Neural progenitor cell (in vitro differentiated cells): ENCODE measurements around the gene BBS9. TPM values are rescaled to one million over a fixed set of nuclear protein-coding genes. Genes with fewer than 3 reads are reported as not detected.

Experiments used
- DNase-seq: peaks from one replicate; pipeline ENCODE4 v3.0.0-alpha.2; 2016; ENCODE audit warnings: low spot score
- H2AFZ ChIP-seq: fragments of 200-600 bp; sonication (generic); replicated peaks from 2 replicates; pipeline ENCODE4 v1.6.1; 2016; ENCODE audit warnings: antibody characterized with exemption
- H3F3A ChIP-seq: fragments of 200-600 bp; sonication (generic); 2 replicates; pipeline ENCODE4 v1.6.1; 2016; ENCODE audit warnings: antibody characterized with exemption, low read depth
- H3K27ac ChIP-seq: fragments of 200-600 bp; sonication (generic); 2 replicates; pipeline ENCODE4 v1.5.1; 2016; ENCODE audit warnings: mild to moderate bottlenecking
- H3K27me3 ChIP-seq: fragments of 200-600 bp; sonication (generic); 2 replicates; pipeline ENCODE4 v1.6.1; 2016; ENCODE audit warnings: mild to moderate bottlenecking, moderate library complexity
- H3K36me3 ChIP-seq: fragments of 200-600 bp; sonication (generic); 2 replicates; pipeline ENCODE4 v1.5.1; 2016
- H3K4me1 ChIP-seq: fragments of 200-600 bp; sonication (generic); 2 replicates; pipeline ENCODE4 v1.6.1; 2016; ENCODE audit warnings: mixed run types
- H3K4me2 ChIP-seq: fragments of 200-600 bp; sonication (generic); 2 replicates; pipeline ENCODE4 v1.6.1; 2016
- H3K4me3 ChIP-seq: fragments of 200-600 bp; sonication (generic); 2 replicates; pipeline ENCODE4 v1.5.1; 2016
- H3K79me2 ChIP-seq: fragments of 200-600 bp; sonication (generic); 2 replicates; pipeline ENCODE4 v1.6.1; 2016; ENCODE audit warnings: low read depth
- H3K9ac ChIP-seq: fragments of 200-600 bp; sonication (generic); 2 replicates; pipeline ENCODE4 v1.6.1; 2016
- H3K9me3 ChIP-seq: fragments of 200-600 bp; sonication (generic); 2 replicates; pipeline ENCODE4 v1.5.1; 2016; ENCODE audit warnings: low read depth
- H4K20me1 ChIP-seq: fragments of 200-600 bp; sonication (generic); 2 replicates; pipeline ENCODE4 v1.6.1; 2016; ENCODE audit warnings: low read depth
- H3K27ac Mint-ChIP-seq: 3 replicates; pipeline ENCODE4 v1.8.0; 2021; ENCODE audit warnings: mixed read lengths
- H3K27me3 Mint-ChIP-seq: 2 replicates; pipeline ENCODE4 v1.8.0; 2022; ENCODE audit warnings: low read depth, mild to moderate bottlenecking, inconsistent platforms, moderate library complexity, mixed read lengths; ENCODE audit not compliant: insufficient read depth
- H3K36me3 Mint-ChIP-seq: 3 replicates; pipeline ENCODE4 v1.8.0; 2021; ENCODE audit warnings: mixed read lengths
- H3K4me1 Mint-ChIP-seq: 3 replicates; pipeline ENCODE4 v1.8.0; 2021; ENCODE audit warnings: mixed read lengths
- H3K4me3 Mint-ChIP-seq: 3 replicates; pipeline ENCODE4 v1.8.0; 2021; ENCODE audit warnings: mild to moderate bottlenecking, moderate library complexity, mixed read lengths
- H3K9me3 Mint-ChIP-seq: 3 replicates; pipeline ENCODE4 v1.8.0; 2020; ENCODE audit warnings: mixed read lengths
- EZH2 ChIP-seq: fragments of 200-600 bp; sonication (generic); IDR thresholded peaks from 2 replicates; pipeline ENCODE4 v1.6.1; 2017; ENCODE audit warnings: antibody characterized with exemption, mild to moderate bottlenecking, moderate library complexity
- EZH2phosphoT487 ChIP-seq: fragments of 200-600 bp; sonication (generic); IDR thresholded peaks from 2 replicates; pipeline ENCODE4 v1.6.1; 2017; ENCODE audit warnings: antibody characterized with exemption
- total RNA-seq: library from RNA; depleted of rRNA; stranded (reverse); fragments of >200 nt; gene quantifications from 2 replicates; pipeline ENCODE4 v1.2.3, GENCODE V29; 2015; ENCODE audit warnings: low replicate concordance
- TF ChIP-seq, protein P1 (sequence below): fragments of 200-600 bp; sonication (generic); IDR thresholded peaks from 2 replicates; pipeline ENCODE4 v1.5.1; 2017; ENCODE audit warnings: antibody characterized with exemption, mild to moderate bottlenecking

BBS9 gene
- total RNA-seq, 1 donor from 2014 or later: 40.3 TPM

DNA sequence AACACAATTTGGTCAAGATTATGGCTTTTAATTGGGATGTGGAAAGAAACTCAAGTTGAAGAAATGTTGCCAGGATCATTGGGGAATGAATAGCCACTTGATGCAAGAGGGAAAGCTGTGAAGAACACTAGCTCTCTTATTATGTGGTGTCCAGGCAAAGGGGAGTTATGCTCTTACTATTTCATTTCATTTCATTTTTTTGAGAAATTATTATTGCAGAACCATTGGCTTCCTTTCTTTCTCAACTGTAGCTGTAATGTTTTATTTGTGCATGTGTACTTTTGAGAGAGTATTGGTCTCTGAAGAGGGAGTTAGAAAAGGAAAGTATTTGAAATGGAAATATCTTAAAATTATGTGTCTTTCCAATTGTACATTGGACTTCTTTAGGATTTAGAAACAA, 463.4 kb downstream of the BBS9 start:
- no peaks in the 10 kb centered on the region for H3K79me2 ChIP-seq
- no peak for DNase-seq
- H4K20me1 ChIP-seq: no peaks in the 10 kb centered on the region
- no peaks in the 10 kb centered on the region for H3K4me1 ChIP-seq
- Mint-ChIP-seq H3K27ac (no peak overlapping the region), H3K4me3 (no peak overlapping the region), H3K9me3 (no peaks in the 10 kb centered on the region), H3K4me1 (no peaks in the 10 kb centered on the region), H3K36me3 (no peaks in the 10 kb centered on the region), H3K27me3 (peaks cover 2% of the 10 kb centered on the region)
- H3K9me3 ChIP-seq: no peaks in the 10 kb centered on the region
- H3K27me3 ChIP-seq: no peaks in the 10 kb centered on the region
- no peak overlapping the region for H3K4me2 ChIP-seq
- no peak overlapping the region for H3K27ac ChIP-seq
- TF ChIP-seq EZH2phosphoT487 (no peak), EZH2 (no peak)
- TF ChIP-seq, protein P1, sequence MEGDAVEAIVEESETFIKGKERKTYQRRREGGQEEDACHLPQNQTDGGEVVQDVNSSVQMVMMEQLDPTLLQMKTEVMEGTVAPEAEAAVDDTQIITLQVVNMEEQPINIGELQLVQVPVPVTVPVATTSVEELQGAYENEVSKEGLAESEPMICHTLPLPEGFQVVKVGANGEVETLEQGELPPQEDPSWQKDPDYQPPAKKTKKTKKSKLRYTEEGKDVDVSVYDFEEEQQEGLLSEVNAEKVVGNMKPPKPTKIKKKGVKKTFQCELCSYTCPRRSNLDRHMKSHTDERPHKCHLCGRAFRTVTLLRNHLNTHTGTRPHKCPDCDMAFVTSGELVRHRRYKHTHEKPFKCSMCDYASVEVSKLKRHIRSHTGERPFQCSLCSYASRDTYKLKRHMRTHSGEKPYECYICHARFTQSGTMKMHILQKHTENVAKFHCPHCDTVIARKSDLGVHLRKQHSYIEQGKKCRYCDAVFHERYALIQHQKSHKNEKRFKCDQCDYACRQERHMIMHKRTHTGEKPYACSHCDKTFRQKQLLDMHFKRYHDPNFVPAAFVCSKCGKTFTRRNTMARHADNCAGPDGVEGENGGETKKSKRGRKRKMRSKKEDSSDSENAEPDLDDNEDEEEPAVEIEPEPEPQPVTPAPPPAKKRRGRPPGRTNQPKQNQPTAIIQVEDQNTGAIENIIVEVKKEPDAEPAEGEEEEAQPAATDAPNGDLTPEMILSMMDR: no peak
- no peak overlapping the region for H3K9ac ChIP-seq
- H3K36me3 ChIP-seq: no peaks in the 10 kb centered on the region
- no peak overlapping the region for H2AFZ ChIP-seq
- no peaks in the 10 kb centered on the region for H3F3A ChIP-seq
- no peak overlapping the region for H3K4me3 ChIP-seq

DNA sequence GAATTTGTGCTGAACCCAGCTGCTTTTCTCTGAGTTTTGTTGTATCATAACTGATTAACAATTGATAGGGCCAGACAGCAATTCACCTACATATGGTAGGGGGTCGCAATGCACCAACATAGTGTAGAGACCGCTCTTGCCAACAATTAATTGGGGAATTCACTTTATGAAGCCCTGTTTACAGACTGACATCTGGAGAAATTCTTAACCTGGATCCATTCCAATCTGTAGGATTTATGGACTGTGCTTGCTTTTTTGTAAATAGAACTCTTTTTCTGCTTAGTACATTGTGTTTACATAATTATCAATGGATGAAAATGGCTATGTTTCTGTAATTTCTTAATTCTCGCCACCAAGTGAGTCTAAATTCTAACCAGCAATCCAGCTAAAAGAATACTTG, 464.2 kb downstream of the BBS9 start:
- Histone ChIP-seq H2AFZ (no peak overlapping the region), H3K79me2 (no peaks in the 10 kb centered on the region), H3K4me3 (no peak overlapping the region), H3K9me3 (no peaks in the 10 kb centered on the region), H3K27me3 (no peaks in the 10 kb centered on the region), H3F3A (no peaks in the 10 kb centered on the region), H3K36me3 (no peaks in the 10 kb centered on the region), H3K4me1 (no peaks in the 10 kb centered on the region), H3K4me2 (no peak overlapping the region), H3K9ac (no peak overlapping the region), H3K27ac (no peak overlapping the region), H4K20me1 (no peaks in the 10 kb centered on the region)
- no peaks in the 10 kb centered on the region for H3K36me3 Mint-ChIP-seq
- no peaks in the 10 kb centered on the region for H3K4me1 Mint-ChIP-seq
- no peak for DNase-seq
- H3K9me3 Mint-ChIP-seq: no peaks in the 10 kb centered on the region
- TF ChIP-seq, protein P1: no peak
- no peak for TF ChIP-seq EZH2phosphoT487
- no peak for TF ChIP-seq EZH2
- no peak overlapping the region for H3K27ac Mint-ChIP-seq
- peaks cover 2% of the 10 kb centered on the region for H3K27me3 Mint-ChIP-seq
- H3K4me3 Mint-ChIP-seq: no peak overlapping the region

DNA sequence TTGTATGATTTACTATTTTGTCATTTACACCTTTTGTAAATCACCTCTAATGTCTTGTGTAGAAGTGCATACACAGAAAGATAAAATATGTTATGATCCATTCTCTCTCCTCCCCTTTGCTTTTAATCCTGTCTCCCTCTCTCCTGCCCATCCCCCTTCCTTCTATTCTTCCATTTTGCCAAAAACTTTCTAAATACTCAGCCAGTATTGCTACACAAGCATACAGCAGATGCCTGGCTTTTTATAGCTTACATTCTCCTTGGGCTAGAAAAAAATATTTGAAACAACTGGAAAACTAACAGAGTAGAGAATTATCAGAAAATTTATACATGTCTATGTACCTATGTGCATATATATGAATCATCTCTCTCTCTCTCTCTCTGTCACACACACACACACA, 467.3 kb downstream of the BBS9 start:
- Histone ChIP-seq H3K27ac (no peak overlapping the region), H3K27me3 (no peaks in the 10 kb centered on the region), H3K4me3 (no peak overlapping the region), H3F3A (no peaks in the 10 kb centered on the region), H3K4me1 (no peaks in the 10 kb centered on the region), H3K36me3 (no peaks in the 10 kb centered on the region), H4K20me1 (no peaks in the 10 kb centered on the region), H2AFZ (no peak overlapping the region), H3K79me2 (no peaks in the 10 kb centered on the region), H3K9me3 (no peaks in the 10 kb centered on the region), H3K4me2 (no peak overlapping the region), H3K9ac (no peak overlapping the region)
- peaks cover 2% of the 10 kb centered on the region for H3K27me3 Mint-ChIP-seq
- no peak for DNase-seq
- no peaks in the 10 kb centered on the region for H3K4me1 Mint-ChIP-seq
- no peaks in the 10 kb centered on the region for H3K36me3 Mint-ChIP-seq
- no peaks in the 10 kb centered on the region for H3K9me3 Mint-ChIP-seq
- TF ChIP-seq, protein P1: no peak
- TF ChIP-seq EZH2phosphoT487: no peak
- no peak for TF ChIP-seq EZH2
- H3K4me3 Mint-ChIP-seq: no peak overlapping the region
- H3K27ac Mint-ChIP-seq: no peak overlapping the region

DNA sequence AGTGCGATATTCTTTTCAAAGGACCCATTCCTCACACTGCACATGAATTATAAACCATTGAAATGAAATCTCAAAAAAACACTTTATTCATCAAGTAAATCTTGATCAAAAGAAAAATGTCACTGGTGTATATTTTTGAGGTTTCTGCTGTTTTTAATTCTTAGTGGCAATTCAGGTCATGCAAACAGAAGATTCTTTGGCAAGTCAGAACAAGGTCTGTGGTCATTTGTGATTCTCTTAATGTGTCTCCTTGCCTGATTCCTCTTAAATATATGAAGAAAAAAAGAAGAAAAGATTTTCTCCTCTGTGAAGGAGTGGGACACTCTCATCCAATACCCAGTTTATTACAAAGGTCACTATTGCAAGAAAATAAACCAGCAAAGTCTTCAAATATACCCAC, 467.8 kb downstream of the BBS9 start:
- Histone ChIP-seq H3K9ac (no peak overlapping the region), H3K27me3 (no peaks in the 10 kb centered on the region), H2AFZ (no peak overlapping the region), H3K4me3 (no peak overlapping the region), H3K4me1 (no peaks in the 10 kb centered on the region), H4K20me1 (no peaks in the 10 kb centered on the region), H3K9me3 (no peaks in the 10 kb centered on the region), H3K36me3 (no peaks in the 10 kb centered on the region), H3F3A (no peaks in the 10 kb centered on the region), H3K4me2 (no peak overlapping the region), H3K27ac (no peak overlapping the region), H3K79me2 (no peaks in the 10 kb centered on the region)
- Mint-ChIP-seq H3K4me3 (no peak overlapping the region), H3K27ac (no peak overlapping the region), H3K4me1 (no peaks in the 10 kb centered on the region), H3K36me3 (no peaks in the 10 kb centered on the region), H3K27me3 (peaks cover 2% of the 10 kb centered on the region), H3K9me3 (no peaks in the 10 kb centered on the region)
- no peak for TF ChIP-seq EZH2
- TF ChIP-seq EZH2phosphoT487: no peak
- TF ChIP-seq, protein P1: no peak
- DNase-seq: no peak
